ENCODE data around the gene TRHDE. TPM values are rescaled to one million over a fixed set of nuclear protein-coding genes. Genes with fewer than 3 reads are reported as not detected.

TRHDE gene
- total and polyA plus RNA-seq, 12 donors: 0.10 to 0.97 (median 0.46) TPM

GRCh38 chr12:72264548-72265175, 7.5 kb upstream of the TRHDE start:
- H3K27me3 ChIP-seq: peaks cover 0 to 22% (median 12%) of the 10 kb centered on the region in 7 donors
- no peak overlapping the region for H3K4me3 ChIP-seq
- intact Hi-C loops (cut with DNase I): no loop called here
- ATAC-seq (no peak), DNase-seq (no peak)
- 39 to 53% methylated on average over 1 of the region's 1 CpG for WGBS, 2 donors
- TF ChIP-seq, protein P1, sequence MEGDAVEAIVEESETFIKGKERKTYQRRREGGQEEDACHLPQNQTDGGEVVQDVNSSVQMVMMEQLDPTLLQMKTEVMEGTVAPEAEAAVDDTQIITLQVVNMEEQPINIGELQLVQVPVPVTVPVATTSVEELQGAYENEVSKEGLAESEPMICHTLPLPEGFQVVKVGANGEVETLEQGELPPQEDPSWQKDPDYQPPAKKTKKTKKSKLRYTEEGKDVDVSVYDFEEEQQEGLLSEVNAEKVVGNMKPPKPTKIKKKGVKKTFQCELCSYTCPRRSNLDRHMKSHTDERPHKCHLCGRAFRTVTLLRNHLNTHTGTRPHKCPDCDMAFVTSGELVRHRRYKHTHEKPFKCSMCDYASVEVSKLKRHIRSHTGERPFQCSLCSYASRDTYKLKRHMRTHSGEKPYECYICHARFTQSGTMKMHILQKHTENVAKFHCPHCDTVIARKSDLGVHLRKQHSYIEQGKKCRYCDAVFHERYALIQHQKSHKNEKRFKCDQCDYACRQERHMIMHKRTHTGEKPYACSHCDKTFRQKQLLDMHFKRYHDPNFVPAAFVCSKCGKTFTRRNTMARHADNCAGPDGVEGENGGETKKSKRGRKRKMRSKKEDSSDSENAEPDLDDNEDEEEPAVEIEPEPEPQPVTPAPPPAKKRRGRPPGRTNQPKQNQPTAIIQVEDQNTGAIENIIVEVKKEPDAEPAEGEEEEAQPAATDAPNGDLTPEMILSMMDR (IDR thresholded peaks at IDR 0.05): peak in 6 of 9 donors; percentile 14 to 40 (median 29)
- H3K36me3 ChIP-seq: no peaks in the 10 kb centered on the region
- no peak overlapping the region for H3K27ac ChIP-seq
- no peaks in the 10 kb centered on the region for H3K4me1 ChIP-seq
- no peaks in the 10 kb centered on the region for H3K9me3 ChIP-seq

DNA sequence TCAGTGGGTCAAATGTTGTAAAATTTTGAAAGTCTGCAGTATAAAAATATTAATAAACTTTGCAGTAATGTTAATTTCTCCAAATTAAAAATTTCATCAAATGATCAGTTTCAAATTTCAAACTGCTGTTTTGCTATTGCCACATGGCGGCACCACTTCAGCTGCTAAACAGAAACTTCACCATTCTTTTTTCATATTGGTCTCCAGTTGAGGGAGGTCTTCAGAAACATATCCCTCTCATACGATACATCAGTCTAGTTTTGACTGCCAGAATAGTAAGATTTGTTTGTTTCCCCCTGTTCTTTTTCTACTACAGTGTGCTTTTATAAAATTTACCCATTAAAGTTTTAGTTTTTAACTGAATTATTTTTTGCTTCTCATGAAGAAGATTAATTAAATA, 4.2 kb upstream of the TRHDE start:
- DNase-seq (no peak), ATAC-seq (no peak)
- Histone ChIP-seq H3K27ac (no peak overlapping the region), H3K4me1 (peaks cover 0 to 17% (median 4%) of the 10 kb centered on the region in 9 donors), H3K4me3 (no peak overlapping the region), H3K9me3 (no peaks in the 10 kb centered on the region), H3K27me3 (peaks cover 9 to 56% (median 42%) of the 10 kb centered on the region in 7 donors), H3K36me3 (no peaks in the 10 kb centered on the region)
- TF ChIP-seq, protein P1 (IDR thresholded peaks at IDR 0.05): peak in 1 of 9 donors; percentile 20
- WGBS, 2 donors: 74 to 76% methylated on average over 2 of the region's 2 CpGs
- intact Hi-C loops (cut with DNase I): no loop called here

GRCh38 chr12:72268386-72268785, 3.8 kb upstream of the TRHDE start:
- Histone ChIP-seq H3K36me3 (no peaks in the 10 kb centered on the region), H3K9me3 (no peaks in the 10 kb centered on the region), H3K27ac (no peak overlapping the region), H3K4me1 (peaks cover 0 to 20% (median 8%) of the 10 kb centered on the region in 9 donors), H3K4me3 (no peak overlapping the region), H3K27me3 (peaks cover 10 to 60% (median 44%) of the 10 kb centered on the region in 7 donors)
- ATAC-seq (no peak), DNase-seq (no peak)
- WGBS, 2 donors: 71 to 73% methylated on average over 2 of the region's 2 CpGs
- intact Hi-C loops (cut with DNase I): no loop called here
- TF ChIP-seq, protein P1 (IDR thresholded peaks at IDR 0.05): no peak

GRCh38 chr12:72269491-72269890, 2.7 kb upstream of the TRHDE start:
- no peak for DNase-seq
- H3K9me3 ChIP-seq: no peaks in the 10 kb centered on the region
- H3K27ac ChIP-seq: no peak overlapping the region
- H3K27me3 ChIP-seq: peaks cover 14 to 71% (median 55%) of the 10 kb centered on the region in 7 donors
- 48 to 52% methylated on average over 1 of the region's 1 CpG for WGBS, 2 donors
- ATAC-seq: no peak
- peaks cover 0 to 25% (median 13%) of the 10 kb centered on the region in 9 donors for H3K4me1 ChIP-seq
- TF ChIP-seq, protein P1 (IDR thresholded peaks at IDR 0.05): no peak
- no peaks in the 10 kb centered on the region for H3K36me3 ChIP-seq
- H3K4me3 ChIP-seq: no peak overlapping the region
- intact Hi-C loops (cut with DNase I): no loop called here

Data from heart right ventricle (tissue), 16 donors.